Endothelial cell of umbilical vein (primary cell): Measurements from ENCODE around the gene EYS. TPM values are rescaled to one million over a fixed set of nuclear protein-coding genes. Genes with fewer than 3 reads are reported as not detected.

Experiments used
- BruUV-seq: library from RNA; stranded (reverse); fragments of 400-500 nt; replicated peaks from 2 replicates; lab custom pipeline; 2021; lab: Mats Ljungman, UMichigan
- CTCF ChIA-PET: fragments of 300-600, 350-600 bp; sonication (Branson Sonifier 250); formaldehyde crosslinking; loops from one replicate; lab custom pipeline; 2021; ENCODE audit warnings: antibody characterized with exemption, inconsistent platforms; lab: Charles Lee
- POLR2A ChIA-PET: fragments of 300-600, 350-600 bp; sonication (Branson Sonifier 250); formaldehyde crosslinking; loops from one replicate; lab custom pipeline; 2021; ENCODE audit warnings: antibody characterized with exemption, inconsistent platforms; lab: Charles Lee
- DNase-seq: peaks from one replicate; pipeline ENCODE4 v3.0.0-alpha.2; 2011; ENCODE audit warnings: low read depth, low spot score
- FAIRE-seq: peaks from 2 replicates; lab custom pipeline; 2011; peaks lifted over from hg19 to GRCh38; lab: Jason Lieb, UNC
- H2AFZ ChIP-seq: 2 replicates; pipeline ENCODE4 v1.6.0; 2012; ENCODE audit warnings: low read depth, low read length, control low read depth, inconsistent platforms
- H3K27ac ChIP-seq: 2 replicates; pipeline ENCODE4 v1.5.1; 2011; ENCODE audit warnings: low read depth, mild to moderate bottlenecking, control low read depth, low read length, moderate library complexity; ENCODE audit not compliant: insufficient read depth
- H3K27me3 ChIP-seq, 2 experiments: 2 replicates each; pipeline versions ENCODE4 v1.6.0 to v1.6.1; 2011; ENCODE audit warnings: low read length in 2 of 2, mixed read lengths in 1 of 2; ENCODE audit not compliant: control insufficient read depth in 2 of 2, insufficient read depth in 2 of 2
- H3K36me3 ChIP-seq, 2 experiments: 2 replicates in 1 of 2; 3 replicates in 1 of 2; pipeline ENCODE4 v1.5.1; 2011; ENCODE audit warnings: low read length in 2 of 2, mild to moderate bottlenecking in 1 of 2, moderate library complexity in 1 of 2; ENCODE audit not compliant: control insufficient read depth in 2 of 2, insufficient read depth in 2 of 2; ENCODE audit errors: extremely low read depth in 1 of 2
- H3K4me1 ChIP-seq: 3 replicates; pipeline ENCODE4 v1.5.1; 2011; ENCODE audit warnings: mild to moderate bottlenecking, low read length; ENCODE audit not compliant: control insufficient read depth, insufficient read depth; ENCODE audit errors: extremely low read depth
- H3K4me2 ChIP-seq: 2 replicates; pipeline ENCODE4 v1.6.1; 2011; ENCODE audit warnings: low read length, control low read depth, mixed read lengths; ENCODE audit not compliant: insufficient read depth
- H3K4me3 ChIP-seq, 3 experiments: fragments of 200-600 bp in 1 of 3; sonication (generic), shearing (Covaris generic) in 1 of 3; replicated peaks in 1 of 3; 2 replicates each; pipeline ENCODE4 v1.5.1; 2011 to 2016; ENCODE audit warnings: control low read depth in 3 of 3, low read length in 3 of 3, mild to moderate bottlenecking in 2 of 3, inconsistent platforms in 1 of 3, low read depth in 1 of 3, moderate library complexity in 1 of 3; ENCODE audit not compliant: insufficient read depth in 1 of 3
- H3K79me2 ChIP-seq: 2 replicates; pipeline ENCODE4 v1.6.0; 2012; ENCODE audit warnings: low read length, inconsistent platforms; ENCODE audit not compliant: control insufficient read depth, insufficient read depth
- H3K9ac ChIP-seq: replicated peaks from 2 replicates; pipeline ENCODE3; 2011; ENCODE audit warnings: low read length, control low read depth; ENCODE audit not compliant: insufficient read depth; ENCODE audit errors: extremely low read depth
- H3K9me1 ChIP-seq: replicated peaks from 3 replicates; pipeline ENCODE4 v1.6.0; 2011; ENCODE audit warnings: mild to moderate bottlenecking, low read length; ENCODE audit not compliant: control insufficient read depth, insufficient read depth; ENCODE audit errors: extremely low read depth
- H3K9me3 ChIP-seq: replicated peaks from 2 replicates; pipeline ENCODE4 v1.5.1; 2012; ENCODE audit warnings: low read length, inconsistent platforms; ENCODE audit not compliant: control insufficient read depth, insufficient read depth
- H4K20me1 ChIP-seq: replicated peaks from 2 replicates; pipeline ENCODE3; 2011; ENCODE audit warnings: mild to moderate bottlenecking, low read length; ENCODE audit not compliant: control insufficient read depth, insufficient read depth; ENCODE audit errors: extremely low read depth
- CTCF ChIP-seq, 2 donors: IDR thresholded peaks; 1 replicate in 1 of 2; 2 replicates in 1 of 2; pipeline ENCODE4 v1.5.1; 2011; ENCODE audit warnings: low read length in 2 of 2, mild to moderate bottlenecking in 2 of 2, moderate library complexity in 2 of 2, control low read depth in 1 of 2, inconsistent platforms in 1 of 2, low read depth in 1 of 2; ENCODE audit not compliant: insufficient read depth in 1 of 2; ENCODE audit errors: extremely low read depth in 1 of 2
- EZH2 ChIP-seq: IDR thresholded peaks from 2 replicates; pipeline ENCODE4 v1.6.1; 2012; ENCODE audit warnings: borderline replicate concordance, low read depth, mild to moderate bottlenecking, moderate library complexity, low read length, inconsistent platforms; ENCODE audit not compliant: severe bottlenecking
- FOS ChIP-seq: IDR thresholded peaks from 2 replicates; pipeline ENCODE4 v1.6.1; 2011; ENCODE audit warnings: mild to moderate bottlenecking, low read length, moderate library complexity, borderline replicate concordance; ENCODE audit not compliant: insufficient read depth
- GATA2 ChIP-seq: IDR thresholded peaks from 2 replicates; pipeline ENCODE4 v1.7.0; 2011; ENCODE audit warnings: low read depth, mild to moderate bottlenecking, moderate library complexity, mixed read lengths, low read length; ENCODE audit not compliant: insufficient read length, insufficient read depth
- JUN ChIP-seq: IDR thresholded peaks from 2 replicates; pipeline ENCODE4 v1.6.1; 2011; ENCODE audit warnings: borderline replicate concordance, low read depth; ENCODE audit not compliant: insufficient read length, insufficient read depth
- MAX ChIP-seq: IDR thresholded peaks from 2 replicates; pipeline ENCODE4 v1.6.1; 2011; ENCODE audit not compliant: insufficient read depth, insufficient read length
- MYC ChIP-seq: IDR thresholded peaks from one replicate; pipeline ENCODE4 v1.6.1; 2011; ENCODE audit warnings: mild to moderate bottlenecking, low read depth, low read length
- POLR2A ChIP-seq: IDR thresholded peaks from 2 replicates; pipeline ENCODE4 v1.6.1; 2012; ENCODE audit warnings: low read depth, mild to moderate bottlenecking, control low read depth, low read length
- POLR2AphosphoS5 ChIP-seq: IDR thresholded peaks from 2 replicates; pipeline ENCODE4 v1.6.1; 2012; ENCODE audit warnings: low read depth, mild to moderate bottlenecking, control low read depth, low read length, moderate library complexity; ENCODE audit not compliant: insufficient read depth
- dilution Hi-C: fragments of 300-500 bp; cut with MboI; formaldehyde crosslinking; loops from one replicate; pipeline ENCODE4 v1.15.0; 2019; ENCODE audit warnings: low sequenced_read_pairs; ENCODE audit not compliant: extremely low pct_ligation_motif_present
- intact Hi-C: fragments of 100-400 bp; cut with micrococcal nuclease; formaldehyde crosslinking; loops from one replicate; pipeline ENCODE4 v1.10.0; 2022
- polyA plus RNA-seq, 4 experiments: library from polyadenylated mRNA; depleted of rRNA in 3 of 4; stranded (reverse) in 3 of 4; unstranded in 1 of 4; fragments of >200 nt; gene quantifications; 2 replicates each; pipeline versions ENCODE4 v1.2.1 to v1.2.3, GENCODE V29; 2011 to 2012; ENCODE audit warnings: missing spikeins in 1 of 4
- total RNA-seq: library from RNA; stranded (reverse); gene quantifications from 2 replicates; pipeline ENCODE4 v1.2.3, GENCODE V29; 2021

Gene EYS
- total and polyA plus RNA-seq, 2 donors (not counting 3 experiments of a cell fraction or from before 2014, with no cell fraction given) = 0.01 to 0.27 TPM

- Histone ChIP-seq H3K4me1 (no peaks in the 10 kb centered on the region), H3K4me3 (no peak overlapping the region), H2AFZ (no peak overlapping the region), H3K4me2 (no peak overlapping the region), H3K27ac (no peak overlapping the region), H3K9ac (no peak overlapping the region), H3K36me3 (no peaks in the 10 kb centered on the region), H4K20me1 (no peaks in the 10 kb centered on the region), H3K27me3 (peaks cover 2 to 10% of the 10 kb centered on the region in 2 experiments), H3K9me3 (no peaks in the 10 kb centered on the region), H3K79me2 (no peaks in the 10 kb centered on the region), H3K9me1 (no peaks in the 10 kb centered on the region)
- POLR2A ChIA-PET = no interaction called here
- TF ChIP-seq EZH2 = no peak
- TF ChIP-seq GATA2 = no peak
- TF ChIP-seq FOS = no peak
- no peak for TF ChIP-seq POLR2AphosphoS5
- no peak for TF ChIP-seq MAX
- no peak for TF ChIP-seq MYC
- TF ChIP-seq JUN = no peak
- TF ChIP-seq CTCF (IDR thresholded peaks at IDR 0.05; ENCODE audit: extremely low read depth in 1 of 2, insufficient read depth in 1 of 2, low read depth in 1 of 2, low read length in 2 of 2) = no peak
- TF ChIP-seq POLR2A = no peak
- CTCF ChIA-PET = no interaction called here
- dilution Hi-C loops (no loop called here), intact Hi-C loops (no loop called here)
- DNase-seq (no peak), FAIRE-seq (no peak)
- no TSS peak for BruUV-seq
Observed at GRCh38 chr6:63919556-63920110, 1787.4 kb downstream of the EYS start.
